GM23338 (cell line): Measurements from ENCODE around the gene FUBP1. TPM values are rescaled to one million over a fixed set of nuclear protein-coding genes. Genes with fewer than 3 reads are reported as not detected.

Experiments
- ATAC-seq: fragments of 200-7000 bp; cut with Tn5 transposase; 3 replicates; pipeline ENCODE4 v1.9.1; 2020
- DNase-seq: peaks from one replicate; pipeline ENCODE4 v3.0.0-alpha.2; 2015; ENCODE audit warnings: low spot score
- H2AFZ ChIP-seq: fragments of 200-600 bp; sonication (generic); 2 replicates; pipeline ENCODE4 v1.8.0; 2016; ENCODE audit warnings: antibody characterized with exemption, mild to moderate bottlenecking, moderate library complexity
- H3F3A ChIP-seq: fragments of 200-600 bp; sonication (generic); replicated peaks from 2 replicates; pipeline ENCODE4 v1.8.0; 2017; ENCODE audit warnings: antibody characterized with exemption, mixed run types, low read depth
- H3K27ac ChIP-seq: fragments of 200-600 bp; sonication (generic); 2 replicates; pipeline ENCODE4 v1.6.1; 2016; ENCODE audit warnings: low read depth
- H3K27me3 ChIP-seq: fragments of 200-600 bp; sonication (generic); 2 replicates; pipeline ENCODE4 v1.8.0; 2016; ENCODE audit warnings: mild to moderate bottlenecking, mixed run types, moderate library complexity; ENCODE audit not compliant: insufficient read depth
- H3K36me3 ChIP-seq: fragments of 200-600 bp; sonication (generic); 2 replicates; pipeline ENCODE4 v1.8.0; 2016; ENCODE audit warnings: mild to moderate bottlenecking; ENCODE audit not compliant: insufficient read depth
- H3K4me1 ChIP-seq: fragments of 200-600 bp; sonication (generic); 2 replicates; pipeline ENCODE4 v1.8.0; 2016; ENCODE audit warnings: mild to moderate bottlenecking, moderate library complexity; ENCODE audit not compliant: insufficient read depth
- H3K4me2 ChIP-seq: fragments of 200-600 bp; sonication (generic); 2 replicates; pipeline ENCODE4 v1.7.1; 2017; ENCODE audit warnings: mixed run types
- H3K4me3 ChIP-seq: fragments of 200-600 bp; sonication (generic); 2 replicates; pipeline ENCODE4 v1.6.1; 2016; ENCODE audit warnings: mixed run types
- H3K79me2 ChIP-seq: fragments of 200-600 bp; sonication (generic); replicated peaks from 2 replicates; pipeline ENCODE4 v1.8.0; 2017; ENCODE audit warnings: mild to moderate bottlenecking; ENCODE audit not compliant: insufficient read depth
- H3K9me2 ChIP-seq: fragments of 200-600 bp; sonication (generic); 2 replicates; pipeline ENCODE4 v1.8.0; 2017; ENCODE audit not compliant: insufficient read depth
- H4K20me1 ChIP-seq: fragments of 200-600 bp; sonication (generic); replicated peaks from 2 replicates; pipeline ENCODE4 v1.8.0; 2017; ENCODE audit warnings: mild to moderate bottlenecking; ENCODE audit not compliant: insufficient read depth
- H3K27ac Mint-ChIP-seq: 2 replicates; pipeline ENCODE4 v1.8.0; 2020; ENCODE audit warnings: inconsistent platforms, mild to moderate bottlenecking, moderate library complexity, mixed read lengths
- H3K27me3 Mint-ChIP-seq: 3 replicates; pipeline ENCODE4 v1.8.0; 2022; ENCODE audit warnings: low read depth, mild to moderate bottlenecking, moderate library complexity, mixed read lengths, inconsistent platforms; ENCODE audit not compliant: insufficient read depth, poor library complexity
- H3K36me3 Mint-ChIP-seq: 3 replicates; pipeline ENCODE4 v1.8.0; 2021; ENCODE audit warnings: low read depth, mild to moderate bottlenecking, inconsistent platforms, moderate library complexity, mixed read lengths
- H3K4me1 Mint-ChIP-seq: 3 replicates; pipeline ENCODE4 v1.8.0; 2020; ENCODE audit warnings: mild to moderate bottlenecking, inconsistent platforms, mixed read lengths
- H3K4me3 Mint-ChIP-seq: 3 replicates; pipeline ENCODE4 v1.8.0; 2021; ENCODE audit warnings: moderate library complexity, mild to moderate bottlenecking, inconsistent platforms, mixed read lengths
- H3K9me3 Mint-ChIP-seq: 3 replicates; pipeline ENCODE4 v1.8.0; 2020; ENCODE audit warnings: moderate library complexity, mild to moderate bottlenecking, inconsistent platforms, mixed read lengths
- CREB1 ChIP-seq: fragments of 250-450 bp; sonication (Bioruptor Pico); IDR thresholded peaks from 2 replicates; pipeline ENCODE4 v1.5.0; 2020; ENCODE audit warnings: low read depth, mild to moderate bottlenecking, moderate library complexity
- CTCF ChIP-seq, 2 experiments: fragments of 200-600 bp in 1 of 2; sonication (generic) in 1 of 2; conservative IDR thresholded peaks; 2 replicates each; pipeline versions ENCODE4 v1.5.1 to v1.6.1; 2016 to 2017; ENCODE audit warnings: antibody characterized with exemption in 2 of 2, low read depth in 2 of 2, mild to moderate bottlenecking in 2 of 2, moderate library complexity in 1 of 2
- EZH2phosphoT487 ChIP-seq: fragments of 200-600 bp; sonication (generic); IDR thresholded peaks from one replicate; pipeline ENCODE4 v1.8.1; 2018; ENCODE audit warnings: antibody characterized with exemption; ENCODE audit not compliant: unreplicated experiment
- polyA plus RNA-seq: library from polyadenylated mRNA; unstranded; fragments of >200 nt; fragmentation: Nextera tagmentation; extraction: Ambion mirVana; gene quantifications from 2 replicates; pipeline ENCODE4 v1.2.1, GENCODE V29; 2016
- total RNA-seq: library from RNA; depleted of rRNA; stranded (reverse); fragments of >200 nt; shearing (Covaris generic); gene quantifications from 2 replicates; pipeline ENCODE4 v1.2.3, GENCODE V29; 2014
- TF ChIP-seq, protein P1 (sequence below): IDR thresholded peaks from one replicate; pipeline ENCODE4 v1.6.1; 2018; ENCODE audit warnings: antibody characterized with exemption; ENCODE audit not compliant: unreplicated experiment

FUBP1 gene
- total and polyA plus RNA-seq, 2 experiments from 2014 or later = 212 to 308 TPM

DNA sequence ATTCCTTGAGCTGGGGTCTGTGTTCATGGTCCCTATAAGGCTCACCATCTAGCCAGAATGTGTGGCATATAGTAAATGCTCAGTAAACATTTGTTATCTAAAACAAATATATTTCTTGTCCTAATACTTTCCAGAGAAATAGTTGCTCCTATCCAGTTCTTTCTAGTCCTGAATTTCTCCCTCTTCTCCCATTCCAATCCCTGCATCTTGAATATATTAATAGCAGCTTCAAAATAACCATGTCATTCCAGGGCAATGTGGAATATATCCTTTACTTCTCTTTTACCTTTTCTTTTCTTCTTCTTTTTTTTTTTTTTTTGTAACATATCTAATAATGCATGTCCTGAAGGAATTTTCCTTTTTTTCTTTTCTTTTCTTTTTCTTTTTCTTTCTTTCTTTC lies 36.3 kb upstream of the FUBP1 start (continued):
- TF ChIP-seq, protein P1, sequence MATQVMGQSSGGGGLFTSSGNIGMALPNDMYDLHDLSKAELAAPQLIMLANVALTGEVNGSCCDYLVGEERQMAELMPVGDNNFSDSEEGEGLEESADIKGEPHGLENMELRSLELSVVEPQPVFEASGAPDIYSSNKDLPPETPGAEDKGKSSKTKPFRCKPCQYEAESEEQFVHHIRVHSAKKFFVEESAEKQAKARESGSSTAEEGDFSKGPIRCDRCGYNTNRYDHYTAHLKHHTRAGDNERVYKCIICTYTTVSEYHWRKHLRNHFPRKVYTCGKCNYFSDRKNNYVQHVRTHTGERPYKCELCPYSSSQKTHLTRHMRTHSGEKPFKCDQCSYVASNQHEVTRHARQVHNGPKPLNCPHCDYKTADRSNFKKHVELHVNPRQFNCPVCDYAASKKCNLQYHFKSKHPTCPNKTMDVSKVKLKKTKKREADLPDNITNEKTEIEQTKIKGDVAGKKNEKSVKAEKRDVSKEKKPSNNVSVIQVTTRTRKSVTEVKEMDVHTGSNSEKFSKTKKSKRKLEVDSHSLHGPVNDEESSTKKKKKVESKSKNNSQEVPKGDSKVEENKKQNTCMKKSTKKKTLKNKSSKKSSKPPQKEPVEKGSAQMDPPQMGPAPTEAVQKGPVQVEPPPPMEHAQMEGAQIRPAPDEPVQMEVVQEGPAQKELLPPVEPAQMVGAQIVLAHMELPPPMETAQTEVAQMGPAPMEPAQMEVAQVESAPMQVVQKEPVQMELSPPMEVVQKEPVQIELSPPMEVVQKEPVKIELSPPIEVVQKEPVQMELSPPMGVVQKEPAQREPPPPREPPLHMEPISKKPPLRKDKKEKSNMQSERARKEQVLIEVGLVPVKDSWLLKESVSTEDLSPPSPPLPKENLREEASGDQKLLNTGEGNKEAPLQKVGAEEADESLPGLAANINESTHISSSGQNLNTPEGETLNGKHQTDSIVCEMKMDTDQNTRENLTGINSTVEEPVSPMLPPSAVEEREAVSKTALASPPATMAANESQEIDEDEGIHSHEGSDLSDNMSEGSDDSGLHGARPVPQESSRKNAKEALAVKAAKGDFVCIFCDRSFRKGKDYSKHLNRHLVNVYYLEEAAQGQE = no peak

- Histone ChIP-seq H3K4me1 (no peaks in the 10 kb centered on the region), H3K9me2 (no peaks in the 10 kb centered on the region), H3K4me2 (no peak overlapping the region), H3F3A (no peaks in the 10 kb centered on the region), H2AFZ (no peak overlapping the region), H3K36me3 (no peaks in the 10 kb centered on the region), H3K27me3 (no peaks in the 10 kb centered on the region), H4K20me1 (no peaks in the 10 kb centered on the region), H3K27ac (no peak overlapping the region), H3K79me2 (no peaks in the 10 kb centered on the region), H3K4me3 (no peak overlapping the region)
- DNase-seq (no peak), ATAC-seq (no peak)
- peaks cover 2% of the 10 kb centered on the region for H3K27me3 Mint-ChIP-seq
- no peak overlapping the region for H3K4me3 Mint-ChIP-seq
- H3K36me3 Mint-ChIP-seq = peaks cover 2% of the 10 kb centered on the region; the same call in 1 of the 3 replicates
- H3K27ac Mint-ChIP-seq = no peak overlapping the region
- peaks cover 1% of the 10 kb centered on the region; the same call in 2 of the 3 replicates for H3K4me1 Mint-ChIP-seq
- TF ChIP-seq CTCF (conservative IDR thresholded peaks at IDR 0.05; ENCODE audit: low read depth in 2 of 2) (no peak), EZH2phosphoT487 (no peak)
- no peaks in the 10 kb centered on the region for H3K9me3 Mint-ChIP-seq
Observed at GRCh38 chr1:78011050-78011449, 32.2 kb upstream of the FUBP1 start.

DNA sequence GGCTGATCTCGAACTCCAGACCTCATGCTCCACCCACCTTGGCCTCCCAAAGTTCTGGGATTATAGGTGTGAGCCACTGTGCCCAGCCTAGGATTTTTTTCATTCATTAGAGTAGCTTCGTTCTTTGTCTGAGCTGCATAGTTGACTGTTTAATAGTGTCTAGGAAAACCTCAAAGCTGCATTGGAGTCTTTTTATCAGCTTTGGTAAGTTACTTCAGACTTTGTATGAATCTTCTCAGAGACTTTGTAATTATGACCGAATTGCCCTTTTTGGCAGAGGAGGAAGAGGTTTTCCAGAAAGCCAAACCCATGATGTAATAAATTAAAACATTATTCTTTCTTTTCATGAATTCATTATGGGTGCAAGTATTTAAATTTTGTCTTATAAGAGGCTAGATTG lies 31.0 kb upstream of the FUBP1 start:
- TF ChIP-seq CTCF (conservative IDR thresholded peaks at IDR 0.05; ENCODE audit: low read depth in 2 of 2) (no peak), CREB1 (no peak)
- DNase-seq = no peak
- H2AFZ ChIP-seq = no peak overlapping the region
- H3K4me2 ChIP-seq = no peak overlapping the region
- peaks cover 9% of the 10 kb centered on the region; the same call in 1 of the 2 replicates for H3K4me1 ChIP-seq
- no peaks in the 10 kb centered on the region for H4K20me1 ChIP-seq
- no peak overlapping the region for H3K27ac ChIP-seq
- no peak for ATAC-seq
- no peaks in the 10 kb centered on the region for H3K9me3 Mint-ChIP-seq
- no peaks in the 10 kb centered on the region for H3K27me3 ChIP-seq
- no peaks in the 10 kb centered on the region for H3K36me3 ChIP-seq
- no peak overlapping the region for H3K27ac Mint-ChIP-seq
- no peaks in the 10 kb centered on the region for H3K79me2 ChIP-seq
- no peak overlapping the region for H3K4me3 ChIP-seq
- H3K27me3 Mint-ChIP-seq = peaks cover 2% of the 10 kb centered on the region
- no peak overlapping the region for H3K4me3 Mint-ChIP-seq
- no peaks in the 10 kb centered on the region for H3K9me2 ChIP-seq
- peaks cover 6% of the 10 kb centered on the region; the same call in 2 of the 3 replicates for H3K4me1 Mint-ChIP-seq
- H3F3A ChIP-seq = no peaks in the 10 kb centered on the region
- H3K36me3 Mint-ChIP-seq = peaks cover 2% of the 10 kb centered on the region; the same call in 1 of the 3 replicates
